HepG2 (cell line): ENCODE measurements around the gene SS18L1. TPM values are rescaled to one million over a fixed set of nuclear protein-coding genes. Genes with fewer than 3 reads are reported as not detected.

ENCODE experiments used
- ATF3 ChIP-seq: sonication (generic); formaldehyde crosslinking; IDR thresholded peaks from 2 replicates; pipeline ENCODE4 v1.4.0; 2020; ENCODE audit warnings: missing genetic modification reagents
- DMTF1 ChIP-seq: sonication (generic); formaldehyde crosslinking; IDR thresholded peaks from 2 replicates; pipeline ENCODE4 v1.4.0; 2020; ENCODE audit warnings: mild to moderate bottlenecking, missing genetic modification reagents
- GFI1 ChIP-seq: sonication (generic); formaldehyde crosslinking; IDR thresholded peaks from 2 replicates; pipeline ENCODE4 v1.5.0; 2020; ENCODE audit warnings: missing genetic modification reagents, mild to moderate bottlenecking, borderline replicate concordance
- GZF1 ChIP-seq: sonication (generic); formaldehyde crosslinking; IDR thresholded peaks from 2 replicates; pipeline ENCODE4 v1.5.1; 2020; ENCODE audit warnings: mild to moderate bottlenecking, missing genetic modification reagents
- HNF4G ChIP-seq, 2 experiments: sonication (generic) in 1 of 2; formaldehyde crosslinking in 1 of 2; IDR thresholded peaks; 2 replicates each; pipeline versions ENCODE4 v1.4.0 to v1.6.1; 2011 to 2020; ENCODE audit warnings: borderline replicate concordance in 2 of 2, low read depth in 2 of 2, mild to moderate bottlenecking in 2 of 2, low read length in 1 of 2, missing genetic modification reagents in 1 of 2, moderate library complexity in 1 of 2
- MEIS2 ChIP-seq: sonication (generic); formaldehyde crosslinking; IDR thresholded peaks from 2 replicates; pipeline ENCODE4 v1.9.0; 2021; ENCODE audit warnings: mild to moderate bottlenecking, missing genetic modification reagents
- NPAS2 ChIP-seq: sonication (generic); formaldehyde crosslinking; IDR thresholded peaks from 2 replicates; pipeline ENCODE4 v1.8.0; 2022; ENCODE audit warnings: mild to moderate bottlenecking, missing genetic modification reagents, borderline replicate concordance
- TAF1 ChIP-seq: sonication (generic); formaldehyde crosslinking; IDR thresholded peaks from 2 replicates; pipeline ENCODE4 v1.4.0; 2020; ENCODE audit warnings: missing genetic modification reagents
- TP53 ChIP-seq: sonication (generic); formaldehyde crosslinking; conservative IDR thresholded peaks from 2 replicates; pipeline ENCODE4 v1.4.0; 2020; ENCODE audit warnings: missing genetic modification reagents
- U2AF1 ChIP-seq: fragments of 200-400 bp; formaldehyde crosslinking; optimal IDR thresholded peaks from 2 replicates; pipeline ENCODE3; 2017; ENCODE audit warnings: mild to moderate bottlenecking, low read depth, low read length
- ZBTB4 ChIP-seq: sonication (generic); formaldehyde crosslinking; IDR thresholded peaks from 2 replicates; pipeline ENCODE4 v1.4.0; 2020; ENCODE audit warnings: missing genetic modification reagents, mild to moderate bottlenecking, borderline replicate concordance
- ZBTB8A ChIP-seq: sonication (generic); formaldehyde crosslinking; IDR thresholded peaks from 2 replicates; pipeline ENCODE4 v1.4.0; 2020; ENCODE audit warnings: mild to moderate bottlenecking, low read depth, missing genetic modification reagents, borderline replicate concordance
- ZNF20 ChIP-seq: sonication (generic); formaldehyde crosslinking; IDR thresholded peaks from 2 replicates; pipeline ENCODE4 v1.4.0; 2020; ENCODE audit warnings: mild to moderate bottlenecking, moderate library complexity, missing genetic modification reagents
- ZNF232 ChIP-seq: sonication (generic); formaldehyde crosslinking; IDR thresholded peaks from 2 replicates; pipeline ENCODE4 v1.4.0; 2020; ENCODE audit warnings: missing genetic modification reagents, borderline replicate concordance
- ZNF274 ChIP-seq: sonication (generic); formaldehyde crosslinking; IDR thresholded peaks from 2 replicates; pipeline ENCODE4 v1.5.1; 2020; ENCODE audit warnings: mild to moderate bottlenecking, missing genetic modification reagents
- ZNF513 ChIP-seq: sonication (generic); formaldehyde crosslinking; conservative IDR thresholded peaks from 2 replicates; pipeline ENCODE4 v1.5.0; 2020; ENCODE audit warnings: missing genetic modification reagents
- ZNF841 ChIP-seq: sonication (generic); formaldehyde crosslinking; IDR thresholded peaks from 2 replicates; pipeline ENCODE4 v1.8.1; 2023; ENCODE audit warnings: missing genetic modification reagents, borderline replicate concordance
- polyA plus RNA-seq, 8 experiments: library from polyadenylated mRNA; depleted of rRNA in 3 of 8; stranded (reverse) in 7 of 8; unstranded in 1 of 8; fragments of >200 nt; fragmentation: Illumina TruSeq in 4 of 8; extraction: Trizol in 4 of 8; gene quantifications; 2 replicates each; pipeline versions ENCODE4 v1.2.1 to v1.2.3, GENCODE V29; 2011 to 2016; ENCODE audit warnings: low read depth in 4 of 8, missing spikeins in 1 of 8, mixed read lengths in 1 of 8; ENCODE audit not compliant: insufficient read depth in 1 of 8
- total RNA-seq, 5 experiments: library from RNA; depleted of rRNA; stranded (reverse); fragments of >200 nt; fragmentation: Illumina TruSeq; extraction: Trizol; gene quantifications; 2 replicates each; pipeline ENCODE4 v1.2.3, GENCODE V29; 2016; ENCODE audit warnings: low read depth in 1 of 5

Gene SS18L1
- total and polyA plus RNA-seq, 2 of the 13 experiments (the other 11 are each of a cell fraction or from before 2014, with no cell fraction given): 17.8 to 27.6 TPM

GRCh38 chr20:62182469-62183425, 39.2 kb downstream of the SS18L1 start, which contains the start of gene MTG2 (continued):
- TF ChIP-seq ZBTB4 (CRISPR knock-in tag) (peak; percentile 97; the same call in 1 of the 2 replicates), ZNF513 (CRISPR knock-in tag) (peak; percentile 93), ZNF232 (peak; percentile 98), ATF3 (peak; percentile 79), ZNF20 (CRISPR knock-in tag) (0 out of 2 replicates have a peak, but pooled peaks have one; percentile 79), U2AF1 (peak; percentile 90), TAF1 (CRISPR knock-in tag) (peak; percentile 100), DMTF1 (CRISPR knock-in tag) (0 out of 2 replicates have a peak, but pooled peaks have one; percentile 54), ZNF841 (CRISPR knock-in tag) (peak; percentile 94), MEIS2 (peak; percentile 97), ZBTB8A (CRISPR knock-in tag) (no peak), ZNF274 (CRISPR knock-in tag) (peak; percentile 97), TP53 (CRISPR knock-in tag) (peak; percentile 92), HNF4G (IDR thresholded peaks at IDR 0.05; ENCODE audit: borderline replicate concordance, low read depth, low read length) (peak; percentile 53; the same call in 1 of the 2 replicates), HNF4G (CRISPR knock-in tag; IDR thresholded peaks at IDR 0.05; ENCODE audit: borderline replicate concordance, low read depth) (peak; percentile 95), NPAS2 (no peak), GFI1 (CRISPR knock-in tag) (peak; percentile 85), GZF1 (CRISPR knock-in tag) (peak; percentile 82; the same call in 1 of the 2 replicates)
